HepG2 (cell line): Measurements from ENCODE around the gene TOPBP1. TPM values are rescaled to one million over a fixed set of nuclear protein-coding genes. Genes with fewer than 3 reads are reported as not detected.

ENCODE experiments used
- ATAC-seq: fragments of 200-7000 bp; cut with Tn5 transposase; 3 replicates; pipeline ENCODE4 v1.9.1; 2020; ENCODE audit warnings: mild to moderate bottlenecking, moderate library complexity
- BruUV-seq: library from RNA; stranded (reverse); fragments of 400-500 nt; replicated peaks from 2 replicates; lab custom pipeline; 2021; lab: Mats Ljungman, UMichigan
- CTCF ChIA-PET: fragments of 300-600 bp; formaldehyde crosslinking; extraction: SDS; loops from one replicate; lab custom pipeline; 2021; ENCODE audit warnings: low total read pairs, inconsistent platforms, low intra/inter-chr PET ratio; lab: Yijun Ruan, JAX
- POLR2A ChIA-PET: fragments of 350-600 bp; sonication (Branson Sonifier 250); formaldehyde crosslinking; loops from one replicate; lab custom pipeline; 2020; ENCODE audit warnings: antibody characterized with exemption, inconsistent platforms; lab: Yijun Ruan, JAX
- DNase-seq: peaks from one replicate; pipeline ENCODE4 v3.0.0-alpha.2; 2015; ENCODE audit warnings: low spot score
- FAIRE-seq: peaks from 3 replicates; lab custom pipeline; 2011; peaks lifted over from hg19 to GRCh38; lab: Jason Lieb, UNC
- H2AFZ ChIP-seq: one replicate; pipeline ENCODE4 v1.6.1; 2011; ENCODE audit warnings: low read length, inconsistent platforms
- H3K27ac ChIP-seq: fragments of 300-600 bp; 3 replicates; pipeline ENCODE4 v1.8.0; 2011; ENCODE audit warnings: mixed run types, mild to moderate bottlenecking, mixed read lengths, low read length, inconsistent platforms; ENCODE audit not compliant: insufficient read depth; ENCODE audit errors: extremely low read length
- H3K27me3 ChIP-seq, 2 experiments: fragments of 200-600 bp in 1 of 2; 2 replicates in 1 of 2; 3 replicates in 1 of 2; pipeline versions ENCODE4 v1.6.0 to v1.8.0; 2011; ENCODE audit warnings: low read length in 2 of 2, mild to moderate bottlenecking in 2 of 2, moderate library complexity in 2 of 2, inconsistent platforms in 1 of 2; ENCODE audit not compliant: insufficient read depth in 2 of 2, control insufficient read depth in 1 of 2
- H3K36me3 ChIP-seq, 2 experiments: fragments of 200-600 bp in 1 of 2; replicated peaks in 1 of 2; 2 replicates in 1 of 2; 3 replicates in 1 of 2; pipeline versions ENCODE4 v1.5.1 to v1.8.0; 2011; ENCODE audit warnings: low read length in 2 of 2, inconsistent platforms in 1 of 2; ENCODE audit not compliant: insufficient read depth in 2 of 2, control insufficient read depth in 1 of 2
- H3K4me1 ChIP-seq: 2 replicates; pipeline ENCODE4 v1.5.1; 2012; ENCODE audit warnings: low read length, inconsistent platforms; ENCODE audit not compliant: insufficient read depth
- H3K4me2 ChIP-seq: 2 replicates; pipeline ENCODE4 v1.6.0; 2011; ENCODE audit warnings: low read depth, low read length, inconsistent platforms
- H3K4me3 ChIP-seq, 3 experiments: fragments of 200-600 bp in 1 of 3; sonication (generic), shearing (Covaris generic) in 1 of 3; replicated peaks in 1 of 3; 2 replicates each; pipeline ENCODE4 v1.5.1; 2011 to 2016; ENCODE audit warnings: low read length in 3 of 3, inconsistent platforms in 2 of 3, low read depth in 2 of 3, mild to moderate bottlenecking in 2 of 3, control low read depth in 1 of 3, mixed read lengths in 1 of 3; ENCODE audit not compliant: insufficient read depth in 1 of 3
- H3K79me2 ChIP-seq: one replicate; pipeline ENCODE4 v1.6.1; 2011; ENCODE audit warnings: low read length, inconsistent platforms; ENCODE audit not compliant: insufficient read depth
- H3K9ac ChIP-seq: 2 replicates; pipeline ENCODE4 v1.6.0; 2011; ENCODE audit warnings: mild to moderate bottlenecking, low read depth, low read length, inconsistent platforms; ENCODE audit not compliant: insufficient read depth
- H3K9me3 ChIP-seq: 2 replicates; pipeline ENCODE4 v1.5.1; 2012; ENCODE audit warnings: mild to moderate bottlenecking, low read length
- H4K20me1 ChIP-seq: 2 replicates; pipeline ENCODE4 v1.6.0; 2011; ENCODE audit warnings: inconsistent platforms, mild to moderate bottlenecking, low read length, moderate library complexity; ENCODE audit not compliant: insufficient read depth
- ATAD3A ChIP-seq: sonication (generic); formaldehyde crosslinking; IDR thresholded peaks from 2 replicates; pipeline ENCODE4 v1.4.0; 2020; ENCODE audit warnings: missing genetic modification reagents
- CCDC6 ChIP-seq: sonication (generic); formaldehyde crosslinking; IDR thresholded peaks from 2 replicates; pipeline ENCODE4 v1.8.1; 2022; ENCODE audit warnings: mild to moderate bottlenecking, missing genetic modification reagents, moderate library complexity
- DR1 ChIP-seq: sonication (generic); formaldehyde crosslinking; IDR thresholded peaks from 2 replicates; pipeline ENCODE4 v1.8.0; 2021; ENCODE audit warnings: mild to moderate bottlenecking, missing genetic modification reagents, inconsistent platforms
- EZH2 ChIP-seq: conservative IDR thresholded peaks from 2 replicates; pipeline ENCODE4 v1.6.1; 2012; ENCODE audit warnings: mild to moderate bottlenecking, low read depth, low read length, moderate library complexity
- GATAD2A ChIP-seq: IDR thresholded peaks from 2 replicates; pipeline ENCODE4 v1.6.1; 2016
- KDM1A ChIP-seq: IDR thresholded peaks from 2 replicates; pipeline ENCODE4 v1.6.1; 2016; ENCODE audit warnings: missing compliant biosample characterization
- KDM4B ChIP-seq: sonication (generic); formaldehyde crosslinking; IDR thresholded peaks from 2 replicates; pipeline ENCODE4 v1.4.0; 2020; ENCODE audit warnings: missing genetic modification reagents
- RARA ChIP-seq: IDR thresholded peaks from 2 replicates; pipeline ENCODE4 v1.6.1; 2016; ENCODE audit warnings: missing genetic modification reagents, missing compliant biosample characterization
- RFX3 ChIP-seq: IDR thresholded peaks from 2 replicates; pipeline ENCODE4 v1.6.1; 2016; ENCODE audit warnings: missing biosample characterization, missing genetic modification reagents
- SMAD3 ChIP-seq: sonication (generic); formaldehyde crosslinking; IDR thresholded peaks from 2 replicates; pipeline ENCODE4 v1.4.0; 2020; ENCODE audit warnings: missing genetic modification reagents
- SP5 ChIP-seq: IDR thresholded peaks from 2 replicates; pipeline ENCODE4 v1.6.1; 2016; ENCODE audit warnings: low read depth, borderline replicate concordance
- TFE3 ChIP-seq: IDR thresholded peaks from 2 replicates; pipeline ENCODE4 v1.6.1; 2016
- ZFP82 ChIP-seq: sonication (generic); formaldehyde crosslinking; IDR thresholded peaks from 2 replicates; pipeline ENCODE4 v1.5.1; 2020; ENCODE audit warnings: mild to moderate bottlenecking, missing genetic modification reagents, borderline replicate concordance
- ZMYM3 ChIP-seq: sonication (generic); formaldehyde crosslinking; IDR thresholded peaks from 2 replicates; pipeline ENCODE4 v1.5.1; 2020; ENCODE audit warnings: mild to moderate bottlenecking, missing genetic modification reagents
- ZNF121 ChIP-seq: sonication (generic); formaldehyde crosslinking; IDR thresholded peaks from 2 replicates; pipeline ENCODE4 v1.5.0; 2020; ENCODE audit warnings: mild to moderate bottlenecking, missing genetic modification reagents
- ZNF329 ChIP-seq: sonication (generic); formaldehyde crosslinking; IDR thresholded peaks from 2 replicates; pipeline ENCODE4 v1.9.0; 2021; ENCODE audit warnings: low read depth, mild to moderate bottlenecking, missing genetic modification reagents
- ZNF546 ChIP-seq: sonication (generic); formaldehyde crosslinking; conservative IDR thresholded peaks from 2 replicates; pipeline ENCODE4 v1.8.1; 2023; ENCODE audit warnings: mild to moderate bottlenecking, missing genetic modification reagents
- ZNF549 ChIP-seq: sonication (generic); formaldehyde crosslinking; IDR thresholded peaks from 2 replicates; pipeline ENCODE4 v1.5.0; 2020; ENCODE audit warnings: missing genetic modification reagents
- ZNF570 ChIP-seq: sonication (generic); formaldehyde crosslinking; IDR thresholded peaks from 2 replicates; pipeline ENCODE4 v1.4.0; 2020; ENCODE audit warnings: mild to moderate bottlenecking, missing genetic modification reagents, borderline replicate concordance
- ZNF691 ChIP-seq: sonication (generic); formaldehyde crosslinking; IDR thresholded peaks from 2 replicates; pipeline ENCODE4 v1.4.0; 2020; ENCODE audit warnings: missing genetic modification reagents, low read depth, mild to moderate bottlenecking, borderline replicate concordance
- ZNF710 ChIP-seq: sonication (generic); formaldehyde crosslinking; IDR thresholded peaks from 2 replicates; pipeline ENCODE4 v1.5.0; 2020; ENCODE audit warnings: mild to moderate bottlenecking, missing genetic modification reagents, borderline replicate concordance
- ZSCAN25 ChIP-seq: sonication (generic); formaldehyde crosslinking; IDR thresholded peaks from 2 replicates; pipeline ENCODE4 v1.8.0; 2022; ENCODE audit warnings: mild to moderate bottlenecking, missing genetic modification reagents
- WGBS: methylation state at CpG from one replicate; pipeline ENCODE4 v1.1.6; 2017; ENCODE audit warnings: low lambda C conversion rate; 5-methylcytosine and 5-hydroxymethylcytosine counted together
- in situ Hi-C: cut with HindIII; loops from 2 replicates; pipeline ENCODE4 v1.10.0; 2017; ENCODE audit warnings: low pct_unique_long_range_greater_than_20kb; ENCODE audit not compliant: extremely low pct_ligation_motif_present
- intact Hi-C: fragments of 100-400 bp; cut with micrococcal nuclease; formaldehyde crosslinking; loops from one replicate; pipeline ENCODE4 v1.10.0; 2022; ENCODE audit not compliant: unreplicated experiment
- polyA plus RNA-seq, 8 experiments: library from polyadenylated mRNA; depleted of rRNA in 3 of 8; stranded (reverse) in 7 of 8; unstranded in 1 of 8; fragments of >200 nt; fragmentation: Illumina TruSeq in 4 of 8; extraction: Trizol in 4 of 8; gene quantifications; 2 replicates each; pipeline versions ENCODE4 v1.2.1 to v1.2.3, GENCODE V29; 2011 to 2016; ENCODE audit warnings: low read depth in 4 of 8, missing spikeins in 1 of 8, mixed read lengths in 1 of 8; ENCODE audit not compliant: insufficient read depth in 1 of 8
- total RNA-seq, 5 experiments: library from RNA; depleted of rRNA; stranded (reverse); fragments of >200 nt; fragmentation: Illumina TruSeq; extraction: Trizol; gene quantifications; 2 replicates each; pipeline ENCODE4 v1.2.3, GENCODE V29; 2016; ENCODE audit warnings: low read depth in 1 of 5

TOPBP1 gene
- total and polyA plus RNA-seq, 2 of the 13 experiments (the other 11 are each of a cell fraction or from before 2014, with no cell fraction given): 24.3 to 42.9 TPM

- TF ChIP-seq DR1 (0 out of 2 replicates have a peak, but pooled peaks have one; percentile 22), ZNF570 (CRISPR knock-in tag) (no peak), ZSCAN25 (CRISPR knock-in tag) (peak; percentile 61; the same call in 1 of the 2 replicates), RARA (CRISPR knock-in tag) (peak; percentile 65), ZNF546 (no peak), TFE3 (CRISPR knock-in tag) (no peak)
- TF ChIP-seq, all 625 proteins: peak for 4
These were observed 12.0 kb upstream of the TOPBP1 start (continued) for GRCh38 chr3:133673746-133674145.

- Histone ChIP-seq H3K9me3 (no peaks in the 10 kb centered on the region), H3K4me2 (no peak overlapping the region), H3K4me1 (peaks cover 92% of the 10 kb centered on the region), H4K20me1 (no peaks in the 10 kb centered on the region), H2AFZ (no peak overlapping the region), H3K36me3 (no peaks in the 10 kb centered on the region), H3K79me2 (no peaks in the 10 kb centered on the region), H3K27ac (no peak overlapping the region), H3K9ac (no peak overlapping the region), H3K4me3 (no peak overlapping the region), H3K27me3 (no peaks in the 10 kb centered on the region)
- DNase-seq (no peak), ATAC-seq (no peak), FAIRE-seq (no peak)
- POLR2A ChIA-PET: interaction anchor here (0.6 to 5.3 kb wide), 2 partner anchors 72 to 92 kb away, joined by 3 to 91 read pairs; partner anchors contain the start of gene TF
- intact Hi-C loops: no loop called here
- in situ Hi-C loops: no loop called here
- BruUV-seq: no TSS peak
- CTCF ChIA-PET: no interaction called here
- WGBS: 94% methylated on average over 2 of the region's 2 CpGs
- TF ChIP-seq ZNF121 (CRISPR knock-in tag) (peak; percentile 96), SMAD3 (CRISPR knock-in tag) (no peak), ZNF329 (CRISPR knock-in tag) (no peak), ATAD3A (CRISPR knock-in tag) (no peak), ZSCAN25 (CRISPR knock-in tag) (0 out of 2 replicates have a peak, but pooled peaks have one; percentile 51), ZNF710 (CRISPR knock-in tag) (no peak), GATAD2A (CRISPR knock-in tag) (no peak), KDM4B (no peak), EZH2 (no peak), CCDC6 (CRISPR knock-in tag) (no peak), ZNF691 (CRISPR knock-in tag) (no peak), ZMYM3 (CRISPR knock-in tag) (peak; percentile 64), ZFP82 (CRISPR knock-in tag) (no peak), RFX3 (CRISPR knock-in tag) (no peak), ZNF549 (no peak), KDM1A (CRISPR knock-in tag) (0 out of 2 replicates have a peak, but pooled peaks have one; percentile 50), SP5 (CRISPR knock-in tag) (peak; percentile 15; the same call in 1 of the 2 replicates)
These were observed 10.7 kb upstream of the TOPBP1 start for GRCh38 chr3:133672461-133672860.
